Kidney capillary endothelial cell (primary cell): ENCODE data around the gene HCRT.
"Not testable (repeated sequence)": the region's sequence is repeated elsewhere in the genome, so short reads cannot be mapped to it uniquely, and the experiment has no call there.

Experiments used
- DNase-seq: peaks from one replicate; pipeline ENCODE4 v3.0.0-alpha.2; 2018; ENCODE audit warnings: low spot score

Gene HCRT

DNA sequence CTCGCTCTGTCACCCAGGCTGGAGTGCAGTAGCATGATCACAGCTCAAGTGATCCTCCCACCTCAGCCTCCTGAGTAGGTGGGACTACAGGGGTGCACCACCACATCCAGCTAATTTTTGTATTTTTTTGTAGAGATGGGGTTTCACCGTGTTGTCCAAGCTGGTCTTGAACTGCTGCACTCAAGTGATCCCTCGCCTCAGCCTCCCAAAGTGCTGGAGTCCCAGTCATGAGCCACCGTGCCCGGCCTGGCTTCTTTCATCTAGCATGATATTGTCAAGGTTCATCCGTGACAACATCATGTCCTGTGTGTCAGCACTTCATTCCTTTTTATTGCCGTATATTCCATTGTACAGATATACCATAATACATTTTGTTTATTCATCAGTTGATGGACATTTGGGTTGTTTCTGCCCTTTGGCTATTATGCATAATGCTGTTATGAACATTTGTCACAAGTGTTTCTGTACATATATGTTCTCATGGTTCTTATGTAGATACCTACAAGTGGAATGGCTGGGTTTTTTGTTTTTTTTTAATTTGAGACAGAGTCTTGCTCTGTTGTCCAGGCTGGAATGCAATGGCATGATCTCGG is 12.4 kb upstream of the HCRT start:
- DNase-seq: no peak

GRCh38 chr17:42193969-42194899 is 9.0 kb upstream of the HCRT start, which contains the start of gene GHDC:
GHDC (minus strand) TSS chr17:42194494; CDS start chr17:42193581, 913 bp downstream.
- DNase-seq: peak; percentile 65

DNA sequence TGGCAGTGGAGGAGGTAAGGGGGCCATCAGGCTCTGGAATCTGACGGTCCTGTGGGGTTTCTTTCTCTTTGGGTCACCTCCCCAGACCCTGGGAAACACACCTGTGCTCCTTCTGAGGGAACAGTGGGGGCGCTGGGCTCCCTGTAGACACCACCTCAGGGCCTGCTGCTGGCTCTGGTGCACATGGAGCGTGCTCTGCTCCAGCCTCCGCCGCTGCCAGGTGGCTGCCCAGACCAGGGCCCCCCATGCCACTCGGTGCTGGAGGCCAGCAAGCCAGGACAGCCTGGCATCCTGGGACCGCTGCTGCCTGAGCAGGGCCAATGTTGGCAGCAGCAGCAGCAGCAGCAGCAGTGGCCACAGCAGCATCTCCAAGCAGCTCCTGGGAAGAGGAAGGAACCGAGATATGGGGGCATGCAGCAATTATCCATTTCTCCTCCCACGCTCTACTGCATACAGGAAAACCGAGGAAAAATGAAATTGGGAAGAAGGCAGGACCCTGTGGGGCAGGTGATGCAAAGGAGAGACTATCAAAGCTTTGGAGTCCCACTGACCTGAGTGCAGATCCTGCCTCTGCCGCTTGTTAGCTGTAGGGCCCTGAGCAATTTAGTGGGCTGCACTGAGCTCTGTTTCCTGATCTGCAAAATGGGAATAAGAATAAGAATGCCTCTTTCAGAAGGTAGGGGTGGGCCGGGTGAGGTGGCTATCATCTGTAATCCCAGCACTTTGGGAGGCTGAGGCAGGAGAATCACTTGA is 8.1 kb upstream of the HCRT start:
- no peak for DNase-seq

DNA sequence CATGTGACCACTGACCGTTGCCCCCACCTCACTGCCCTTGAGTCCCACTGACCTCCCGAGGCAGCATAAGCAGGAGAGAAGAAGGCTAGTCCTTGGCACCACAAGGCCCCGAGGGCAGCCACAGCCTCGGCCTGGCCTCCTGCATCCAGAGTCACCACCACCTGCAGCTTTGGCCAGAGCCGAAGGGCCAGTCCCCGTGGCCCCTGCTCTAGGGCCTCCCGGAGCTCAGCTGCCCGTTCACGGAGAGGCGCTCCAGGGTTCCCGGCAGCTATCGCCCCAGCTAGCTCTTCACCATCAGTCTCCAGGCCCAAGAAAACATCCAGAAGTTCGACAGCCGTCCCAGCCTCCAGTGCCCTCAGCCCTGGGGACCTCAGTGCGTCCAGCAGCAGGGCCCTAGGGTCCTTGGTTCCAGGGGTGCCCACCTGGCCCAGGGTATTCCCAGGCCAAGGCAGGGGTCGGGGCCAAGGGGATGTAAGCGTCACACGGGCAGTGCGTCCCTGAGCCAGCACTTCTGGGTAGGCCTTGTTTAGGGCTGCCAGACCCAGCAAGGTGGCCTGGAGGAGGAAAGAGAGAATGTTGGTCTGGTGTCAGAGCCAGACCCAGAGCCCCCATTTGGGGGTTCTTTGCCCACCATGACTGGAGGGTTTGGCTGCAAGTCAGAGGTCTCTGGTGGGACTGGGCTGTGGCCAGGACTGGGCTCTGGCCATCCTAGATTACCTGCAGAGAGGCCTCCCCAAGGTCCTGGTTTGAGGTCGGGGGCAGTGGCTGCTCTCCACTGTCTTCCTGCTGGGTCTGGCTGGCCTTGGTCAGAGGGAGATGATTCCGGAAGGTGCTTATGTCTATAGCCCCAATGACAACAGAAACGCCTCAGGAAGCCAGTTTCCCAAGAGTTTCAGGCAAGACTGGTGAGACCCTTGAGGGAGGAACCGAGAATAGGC is 7.2 kb upstream of the HCRT start:
- no peak for DNase-seq

DNA sequence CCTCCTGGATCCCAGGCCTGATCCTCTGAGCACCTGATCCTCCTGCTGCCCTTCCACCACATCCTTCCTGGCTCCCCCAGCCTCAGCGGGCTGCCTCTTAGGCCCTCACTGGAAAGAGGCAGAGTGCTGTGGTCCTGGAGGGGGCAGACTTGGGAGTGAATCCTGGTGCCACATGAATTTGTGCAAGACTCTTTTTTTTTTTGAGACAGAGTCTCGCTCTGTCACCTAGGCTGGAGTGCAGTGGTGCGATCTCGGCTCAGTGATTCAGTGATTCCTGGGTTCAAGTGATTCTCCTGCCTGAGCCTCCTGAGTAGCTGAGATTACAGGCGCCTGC is 6.0 kb upstream of the HCRT start:
- DNase-seq: no peak

DNA sequence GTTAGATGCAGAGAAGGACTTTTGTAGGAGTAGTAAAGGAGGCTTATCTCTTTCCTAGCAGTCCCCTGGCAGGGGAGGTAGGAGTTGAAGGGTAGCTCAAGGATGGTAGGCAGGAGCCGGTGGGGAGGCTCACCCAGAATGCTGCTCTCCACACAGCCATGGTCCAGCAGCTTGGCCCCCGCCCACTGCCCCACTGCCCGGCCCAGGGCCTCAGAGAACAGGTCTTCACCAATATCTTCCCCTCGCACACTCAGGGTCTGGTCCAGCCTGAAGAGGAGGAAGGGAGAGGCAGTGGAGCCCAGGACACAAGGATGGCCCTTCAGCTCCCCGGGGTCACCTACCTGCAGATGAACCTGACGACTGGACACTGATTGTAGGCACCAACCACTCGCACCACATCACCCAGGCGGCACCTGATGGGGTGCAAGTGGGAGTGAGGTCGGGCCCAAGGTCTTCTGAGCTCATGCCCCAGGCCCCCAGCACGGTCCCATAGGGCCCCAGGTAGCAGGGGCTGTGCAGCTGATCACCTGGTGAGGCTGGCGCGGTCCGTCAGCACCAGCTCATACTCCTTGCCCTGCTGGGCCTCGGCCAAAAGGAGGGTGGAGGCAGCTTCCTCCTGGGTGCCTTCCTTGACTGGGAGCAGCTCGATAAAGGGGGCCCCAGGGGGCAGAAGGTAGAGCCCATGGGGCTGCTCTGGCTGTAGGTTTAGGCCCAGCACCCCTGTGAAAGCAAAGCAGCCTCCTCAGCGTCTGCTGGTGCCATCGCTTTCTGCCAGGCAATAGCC is 5.4 kb upstream of the HCRT start:
- no peak for DNase-seq

DNA sequence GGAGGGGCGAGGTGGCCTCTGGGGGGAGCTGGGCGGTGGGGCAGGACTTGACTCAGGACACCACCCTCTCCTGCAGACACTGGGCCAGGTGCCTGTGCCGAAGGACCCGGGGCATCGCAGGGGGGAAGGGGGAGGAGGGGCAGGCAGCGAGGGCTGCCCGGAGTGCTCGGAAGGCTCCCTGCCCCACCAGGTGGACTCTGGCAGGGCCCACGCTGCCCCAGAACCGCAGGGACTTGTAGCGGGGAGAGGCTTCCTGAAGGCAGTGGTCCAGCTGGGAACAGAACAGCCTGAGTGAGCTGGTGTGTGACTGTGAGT is 4.4 kb upstream of the HCRT start:
- DNase-seq: no peak

DNA sequence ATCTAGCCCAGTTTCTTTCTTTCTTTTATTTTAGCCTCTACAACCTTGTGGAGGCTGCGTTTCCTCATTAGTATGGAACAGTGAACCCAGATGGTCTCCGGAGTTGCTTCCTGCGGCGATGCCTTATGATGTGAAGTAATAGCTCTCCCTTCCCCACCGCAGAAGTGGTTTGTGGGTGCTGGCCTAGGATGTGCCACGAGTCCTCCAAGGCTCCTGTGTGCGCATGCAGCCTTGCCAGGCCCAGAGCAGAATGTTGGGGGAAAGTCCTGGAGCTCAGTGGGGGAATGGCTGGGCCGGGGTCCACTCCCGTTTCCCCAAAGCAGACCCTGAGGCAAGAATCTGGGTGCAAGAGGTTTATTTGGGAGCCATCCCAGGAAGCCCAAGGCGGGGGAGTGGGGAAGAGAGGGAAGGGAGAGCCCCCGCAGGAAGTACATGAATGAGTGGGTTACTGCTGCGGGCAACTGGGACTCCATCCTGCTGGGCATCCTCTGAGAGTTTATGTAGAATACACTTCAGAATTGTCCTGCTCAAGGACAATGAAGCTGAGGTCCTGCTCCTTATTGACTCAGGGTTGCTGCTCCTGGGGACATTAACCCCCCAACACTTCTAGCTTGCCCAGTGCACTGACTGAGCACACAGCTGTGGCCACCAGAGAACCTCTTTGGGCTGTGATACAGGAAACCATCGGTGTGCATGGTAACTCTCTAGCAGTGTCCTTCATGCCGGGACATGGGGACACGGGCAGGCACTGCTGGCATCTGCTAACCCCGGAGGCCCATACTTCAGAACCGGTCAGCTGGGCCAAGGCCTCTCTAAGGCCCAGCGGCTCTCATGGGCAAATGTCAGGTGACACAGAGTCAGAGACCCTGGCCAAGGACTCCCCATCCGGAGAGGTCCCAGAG is 3.7 kb upstream of the HCRT start:
- no peak for DNase-seq

- DNase-seq: no peak
Measured at GRCh38 chr17:42187833-42188232, 2.6 kb upstream of the HCRT start.

DNA sequence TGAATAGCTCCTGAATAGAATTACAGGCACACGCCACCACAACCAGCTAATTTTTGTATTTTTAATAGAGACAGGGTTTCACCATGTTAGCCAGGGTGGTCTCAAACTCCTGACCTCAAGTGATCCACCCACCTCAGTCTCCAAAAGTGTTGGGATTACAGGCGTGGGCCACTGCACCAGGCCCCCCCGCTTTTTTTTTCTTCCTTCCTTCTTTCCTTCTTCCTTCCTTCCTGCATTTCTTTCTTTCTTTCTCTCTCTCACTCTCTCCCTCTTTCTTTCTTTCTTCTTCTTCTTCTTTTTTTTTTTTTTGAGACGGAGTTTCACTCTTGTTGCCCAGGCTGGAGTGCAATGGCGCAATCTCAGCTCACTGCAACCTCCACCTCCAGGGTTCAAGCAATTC is 939 bp upstream of the HCRT start:
- DNase-seq: not testable (repeated sequence)

DNA sequence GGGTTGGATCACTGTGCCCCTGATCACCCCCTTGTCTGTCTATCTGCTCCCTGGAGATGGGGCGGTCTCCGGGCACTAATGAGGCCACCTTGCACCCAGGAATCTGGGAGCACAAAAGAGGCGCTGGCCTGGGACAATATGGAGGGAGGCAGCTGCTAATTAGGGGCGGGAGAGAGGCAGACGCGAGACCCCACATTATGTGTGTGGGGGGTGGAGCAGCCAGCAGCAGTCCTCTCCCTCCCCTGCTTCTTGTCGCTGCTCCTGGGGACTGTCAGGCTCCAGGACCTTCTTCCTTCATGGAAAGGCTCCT is 324 bp upstream of the HCRT start:
- DNase-seq: no peak

GRCh38 chr17:42183741-42184711 is 1.2 kb downstream of the HCRT start:
- peak; percentile 87 for DNase-seq

DNA sequence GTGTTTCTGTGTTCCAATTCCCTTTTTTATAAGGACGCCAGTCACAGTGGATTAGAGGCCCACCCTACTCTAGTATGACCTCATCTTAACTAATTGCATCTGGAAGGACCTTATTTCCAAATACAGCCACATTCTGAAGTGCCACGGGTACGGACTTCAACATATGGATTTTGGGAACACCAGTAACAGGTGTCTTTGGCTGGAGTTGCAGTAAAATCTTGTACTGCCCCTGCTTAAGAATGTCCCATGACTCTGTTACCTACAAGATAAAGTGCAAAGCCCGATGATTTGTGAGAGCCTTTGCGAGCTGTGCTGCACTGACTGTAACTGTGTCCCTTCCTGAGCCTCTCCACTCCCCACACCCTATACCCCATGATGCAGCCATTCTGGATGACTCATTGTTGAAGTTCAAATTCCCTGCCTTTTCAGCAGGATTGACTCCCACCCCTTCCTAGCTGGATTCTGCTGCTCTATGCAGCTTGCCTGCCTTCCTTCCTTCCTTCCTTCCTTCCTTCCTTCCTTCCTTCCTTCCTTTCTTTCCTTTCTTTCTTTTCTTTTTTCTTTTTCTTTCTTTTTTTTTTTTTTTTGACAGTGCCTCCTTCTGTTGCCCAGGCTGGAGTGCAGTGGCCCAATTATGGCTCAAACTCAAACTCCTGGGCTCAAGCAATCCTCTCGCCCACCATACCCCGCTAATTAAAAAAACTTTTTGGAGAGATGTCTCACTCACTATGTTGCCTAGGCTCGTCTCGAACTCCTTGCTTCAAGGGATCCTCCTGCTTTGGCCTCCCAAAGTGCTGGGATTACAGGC is 2.1 kb downstream of the HCRT start:
- DNase-seq: peak; percentile 53

DNA sequence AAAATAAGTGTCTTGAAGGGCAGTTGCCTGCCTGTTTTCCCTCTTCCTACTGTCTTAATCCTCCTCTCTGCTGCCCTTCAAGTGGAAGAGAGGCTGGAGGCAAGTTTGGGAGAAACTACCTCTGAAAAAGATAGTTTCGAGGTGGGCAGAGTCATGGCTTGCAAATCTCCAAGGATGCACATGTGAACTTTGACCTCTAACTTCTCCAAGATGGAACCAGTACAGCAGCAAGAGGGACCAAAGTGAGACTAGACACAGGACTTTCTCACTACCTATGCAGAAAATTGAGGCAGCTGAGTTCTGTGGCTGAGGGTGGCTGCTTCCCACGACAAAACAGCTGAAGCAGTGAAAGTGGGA is 3.4 kb downstream of the HCRT start:
- DNase-seq: no peak

- DNase-seq: peak; percentile 64
Measured at GRCh38 chr17:42180922-42181850, 4.1 kb downstream of the HCRT start, which contains the start of gene KCNH4. KCNH4 (minus strand) TSS chr17:42181142; CDS start chr17:42180945, 197 bp downstream.

- no peak for DNase-seq
Measured at GRCh38 chr17:42180411-42180921, 4.8 kb downstream of the HCRT start.

DNA sequence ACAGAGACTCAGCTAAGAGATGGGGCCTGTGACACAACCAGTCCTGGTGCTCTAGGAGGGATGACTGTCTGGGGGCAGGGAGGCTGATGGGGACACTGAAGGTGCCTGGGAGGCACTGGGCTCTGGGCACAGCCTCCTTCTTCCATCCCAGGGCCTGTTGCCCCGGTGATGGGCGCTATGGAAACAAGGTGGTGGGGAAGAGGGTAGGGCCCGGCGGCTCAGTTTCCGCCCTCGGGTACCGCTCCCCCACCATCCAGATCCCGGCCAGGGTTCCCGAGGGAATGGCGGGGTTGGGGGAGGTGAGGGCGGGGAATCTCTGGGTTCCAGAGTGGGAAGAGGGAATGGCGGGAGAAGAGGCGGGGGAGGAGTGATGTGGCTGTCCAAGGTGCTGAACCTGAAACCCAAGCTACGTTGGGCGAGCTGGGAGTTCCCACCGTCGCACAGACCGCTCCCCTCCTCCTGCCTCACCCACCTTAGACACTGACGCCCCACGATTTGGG is 5.3 kb downstream of the HCRT start:
- peak; percentile 38 for DNase-seq
